Muscle layer of duodenum (tissue), 2 donors: ENCODE results near the gene DGKI.

Source experiments
- H3K27ac ChIP-seq: one replicate; pipeline ENCODE4 v1.7.0; 2013; ENCODE audit warnings: mild to moderate bottlenecking, low read length
- H3K27me3 ChIP-seq: one replicate; pipeline ENCODE4 v1.7.0; 2013; ENCODE audit warnings: low read depth, mild to moderate bottlenecking, control low read depth, low read length
- H3K36me3 ChIP-seq, 2 donors: one replicate each; pipeline ENCODE4 v1.7.0; 2013; ENCODE audit warnings: low read length in 2 of 2, control low read depth in 1 of 2, mild to moderate bottlenecking in 1 of 2; ENCODE audit not compliant: insufficient read depth in 2 of 2, control insufficient read depth in 1 of 2
- H3K4me1 ChIP-seq, 2 donors: one replicate each; pipeline ENCODE4 v1.7.0; 2013; ENCODE audit warnings: low read length in 2 of 2, mild to moderate bottlenecking in 2 of 2, control low read depth in 1 of 2, moderate library complexity in 1 of 2; ENCODE audit not compliant: insufficient read depth in 2 of 2, control insufficient read depth in 1 of 2
- H3K4me3 ChIP-seq, 2 donors: one replicate each; pipeline ENCODE4 v1.7.0; 2013; ENCODE audit warnings: low read length in 2 of 2, low read depth in 1 of 2, mild to moderate bottlenecking in 1 of 2
- H3K9me3 ChIP-seq, 2 donors: one replicate each; pipeline ENCODE4 v1.7.0; 2013; ENCODE audit warnings: low read length in 2 of 2, control low read depth in 1 of 2, mild to moderate bottlenecking in 1 of 2; ENCODE audit not compliant: control insufficient read depth in 1 of 2
- donor health status: healthy.

The DGKI gene

DNA sequence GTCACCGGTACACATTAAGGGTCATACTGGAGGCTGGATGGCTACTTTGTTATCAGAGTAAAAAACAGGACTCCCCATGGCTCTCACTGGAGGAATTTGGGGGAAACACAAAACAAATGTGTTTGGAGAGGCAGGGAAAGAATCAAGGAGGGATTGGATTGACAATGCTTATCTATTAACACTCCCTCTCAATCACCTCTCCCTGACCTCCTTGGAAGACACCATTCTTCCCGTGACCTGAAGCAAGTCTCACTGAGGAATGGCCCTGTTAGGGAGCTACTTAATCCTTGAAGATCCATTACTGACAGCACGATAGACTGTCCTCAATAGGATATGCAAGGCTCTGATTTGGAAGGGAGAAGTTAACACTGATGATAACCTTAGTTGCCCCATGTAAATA, 261.2 kb downstream of the DGKI start:
- no peaks in the 10 kb centered on the region for H3K9me3 ChIP-seq
- no peaks in the 10 kb centered on the region for H3K4me1 ChIP-seq
- no peak overlapping the region for H3K4me3 ChIP-seq
- no peaks in the 10 kb centered on the region for H3K27me3 ChIP-seq
- H3K36me3 ChIP-seq: no peaks in the 10 kb centered on the region
- no peak overlapping the region for H3K27ac ChIP-seq

DNA sequence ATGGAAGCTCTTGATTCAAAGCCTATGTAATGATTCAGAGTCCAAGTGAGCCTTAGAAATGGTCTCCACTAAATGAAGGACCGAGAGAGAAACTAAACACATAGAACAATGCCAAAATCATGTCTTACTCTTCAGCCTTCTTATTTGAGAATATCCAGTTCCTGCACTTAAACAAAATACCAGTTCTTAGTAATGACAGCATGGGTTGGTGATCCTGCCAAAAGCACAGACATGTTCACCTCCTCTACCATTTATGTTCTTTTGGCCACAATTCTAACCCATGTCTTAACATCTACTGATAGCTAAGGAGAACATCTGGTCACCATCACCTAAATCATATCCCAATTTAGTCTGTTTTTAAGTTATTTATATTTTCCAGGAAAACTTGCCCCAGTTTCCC, 263.6 kb downstream of the DGKI start:
- H3K36me3 ChIP-seq: no peaks in the 10 kb centered on the region
- no peaks in the 10 kb centered on the region for H3K27me3 ChIP-seq
- no peak overlapping the region for H3K4me3 ChIP-seq
- no peaks in the 10 kb centered on the region for H3K4me1 ChIP-seq
- no peaks in the 10 kb centered on the region for H3K9me3 ChIP-seq
- no peak overlapping the region for H3K27ac ChIP-seq

DNA sequence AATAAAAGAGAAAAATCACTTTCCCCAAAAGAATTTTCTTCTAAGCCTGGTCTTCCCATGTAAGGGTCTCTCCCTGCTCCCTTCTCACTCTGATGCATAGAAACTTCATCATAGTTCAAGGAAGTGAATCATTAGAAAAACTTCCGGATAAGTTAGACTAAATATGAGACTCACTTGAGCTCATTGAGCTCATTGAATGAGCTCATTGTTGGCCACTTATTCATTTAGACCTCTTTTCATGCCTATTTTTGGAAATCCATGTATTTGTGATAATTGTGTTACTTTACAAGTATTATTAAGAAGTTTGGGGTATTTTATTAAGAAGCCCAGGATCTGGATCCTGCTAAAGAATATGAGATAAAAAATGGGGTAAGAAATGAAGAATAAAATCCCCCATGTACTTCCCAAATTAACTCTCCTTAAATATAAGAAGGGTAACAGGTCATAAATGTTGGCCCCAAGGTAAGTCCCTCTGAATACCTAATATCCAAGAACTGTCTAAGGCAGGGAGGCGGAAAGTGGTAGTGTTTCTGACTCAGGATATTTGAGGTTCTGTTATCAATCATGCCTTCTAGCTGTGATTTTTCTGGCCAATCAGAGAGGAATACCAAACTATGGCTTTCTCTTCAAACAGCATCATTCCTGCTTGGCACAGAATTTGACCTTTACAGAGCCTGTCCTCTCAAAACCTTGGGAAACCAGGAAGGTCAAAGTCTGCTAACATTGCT, 266.7 kb downstream of the DGKI start:
- Histone ChIP-seq H3K4me3 (no peak overlapping the region), H3K4me1 (no peaks in the 10 kb centered on the region), H3K9me3 (no peaks in the 10 kb centered on the region), H3K36me3 (no peaks in the 10 kb centered on the region), H3K27me3 (no peaks in the 10 kb centered on the region), H3K27ac (no peak overlapping the region)

DNA sequence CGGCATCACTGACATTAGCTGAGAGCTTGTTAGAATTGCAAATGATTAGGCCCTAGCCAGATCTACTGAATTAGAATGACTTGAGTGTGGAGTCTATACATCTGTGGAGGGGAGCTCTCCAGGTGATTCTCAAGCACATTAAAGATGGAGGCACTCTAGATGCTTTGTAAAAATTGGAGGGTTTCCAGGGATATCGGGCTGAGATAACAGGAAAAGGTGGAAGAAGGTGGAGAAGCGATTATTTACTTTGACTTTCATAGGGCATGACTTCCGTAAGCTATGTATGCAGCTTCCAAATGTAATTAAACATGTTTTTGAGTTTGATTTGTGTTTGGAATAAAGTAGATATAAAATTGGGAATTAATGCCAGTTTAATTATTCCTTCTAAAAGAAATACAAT, 268.2 kb downstream of the DGKI start:
- H3K36me3 ChIP-seq: no peaks in the 10 kb centered on the region

DNA sequence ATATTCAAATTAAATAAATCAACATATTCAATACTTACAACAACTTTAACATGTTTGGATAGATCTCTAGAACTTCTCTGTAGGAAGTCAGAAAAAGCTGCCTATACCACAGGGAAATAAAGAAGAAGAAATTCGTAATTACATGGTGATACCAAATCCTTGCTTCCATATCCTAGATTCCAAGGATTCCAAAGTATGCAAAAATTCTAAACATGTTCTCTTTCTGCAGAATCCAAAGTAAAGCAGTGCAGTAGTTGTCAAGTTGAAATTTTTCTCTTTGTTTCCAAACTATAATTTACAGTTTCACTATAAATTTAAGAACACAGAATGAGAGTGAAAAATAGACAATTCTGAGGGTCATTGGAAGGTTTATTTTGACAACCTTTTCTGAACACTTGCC, 269.6 kb downstream of the DGKI start:
- no peaks in the 10 kb centered on the region for H3K27me3 ChIP-seq
- no peak overlapping the region for H3K4me3 ChIP-seq
- no peaks in the 10 kb centered on the region for H3K9me3 ChIP-seq
- no peaks in the 10 kb centered on the region for H3K36me3 ChIP-seq
- no peak overlapping the region for H3K27ac ChIP-seq
- no peaks in the 10 kb centered on the region for H3K4me1 ChIP-seq

More for the DNA sequence above, 268.2 kb downstream of the DGKI start:
- no peaks in the 10 kb centered on the region for H3K9me3 ChIP-seq
- H3K4me1 ChIP-seq: no peaks in the 10 kb centered on the region
- no peaks in the 10 kb centered on the region for H3K27me3 ChIP-seq
- no peak overlapping the region for H3K4me3 ChIP-seq
- no peak overlapping the region for H3K27ac ChIP-seq

DNA sequence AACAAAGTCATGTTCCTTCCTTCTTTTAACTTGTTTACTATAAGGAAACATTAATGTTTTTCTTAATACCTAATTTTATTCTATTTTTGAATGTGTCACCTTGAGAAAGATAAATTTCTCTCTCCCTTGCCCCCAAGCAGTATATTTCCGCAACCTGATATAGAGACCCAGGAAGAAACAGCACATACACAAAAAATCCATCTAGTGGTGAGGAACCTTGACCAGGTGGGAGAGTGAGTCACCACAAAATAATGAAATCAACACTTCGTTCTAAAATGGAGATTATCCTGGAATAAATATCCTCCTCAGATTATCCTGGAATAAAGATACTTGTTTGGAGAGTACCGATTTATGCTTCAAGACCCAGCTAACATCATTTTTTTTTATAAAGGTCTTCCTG, 270.3 kb downstream of the DGKI start:
- H3K4me3 ChIP-seq: no peak overlapping the region
- no peaks in the 10 kb centered on the region for H3K27me3 ChIP-seq
- H3K36me3 ChIP-seq: no peaks in the 10 kb centered on the region
- no peaks in the 10 kb centered on the region for H3K4me1 ChIP-seq
- H3K9me3 ChIP-seq: no peaks in the 10 kb centered on the region
- no peak overlapping the region for H3K27ac ChIP-seq

DNA sequence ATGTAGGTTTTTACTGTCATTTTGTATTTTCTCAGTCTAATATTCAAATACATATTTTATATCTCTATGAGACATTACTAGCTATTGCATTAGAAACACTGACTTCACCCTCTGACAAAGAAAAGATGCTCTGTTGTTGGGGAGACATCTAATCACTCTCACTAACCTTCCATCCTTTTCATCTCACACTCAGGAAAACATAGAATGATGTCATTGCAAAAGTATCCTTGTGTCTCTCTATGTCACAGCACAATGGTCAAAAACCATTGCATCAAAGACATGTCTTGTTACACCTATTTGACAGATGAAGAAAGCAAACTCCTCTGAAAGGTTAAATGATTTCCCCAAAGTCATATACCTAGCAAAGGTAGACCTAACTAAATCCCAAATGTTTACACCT, 272.0 kb downstream of the DGKI start:
- H3K36me3 ChIP-seq: no peaks in the 10 kb centered on the region
- no peak overlapping the region for H3K27ac ChIP-seq
- no peaks in the 10 kb centered on the region for H3K4me1 ChIP-seq
- H3K9me3 ChIP-seq: no peaks in the 10 kb centered on the region
- no peaks in the 10 kb centered on the region for H3K27me3 ChIP-seq
- no peak overlapping the region for H3K4me3 ChIP-seq

DNA sequence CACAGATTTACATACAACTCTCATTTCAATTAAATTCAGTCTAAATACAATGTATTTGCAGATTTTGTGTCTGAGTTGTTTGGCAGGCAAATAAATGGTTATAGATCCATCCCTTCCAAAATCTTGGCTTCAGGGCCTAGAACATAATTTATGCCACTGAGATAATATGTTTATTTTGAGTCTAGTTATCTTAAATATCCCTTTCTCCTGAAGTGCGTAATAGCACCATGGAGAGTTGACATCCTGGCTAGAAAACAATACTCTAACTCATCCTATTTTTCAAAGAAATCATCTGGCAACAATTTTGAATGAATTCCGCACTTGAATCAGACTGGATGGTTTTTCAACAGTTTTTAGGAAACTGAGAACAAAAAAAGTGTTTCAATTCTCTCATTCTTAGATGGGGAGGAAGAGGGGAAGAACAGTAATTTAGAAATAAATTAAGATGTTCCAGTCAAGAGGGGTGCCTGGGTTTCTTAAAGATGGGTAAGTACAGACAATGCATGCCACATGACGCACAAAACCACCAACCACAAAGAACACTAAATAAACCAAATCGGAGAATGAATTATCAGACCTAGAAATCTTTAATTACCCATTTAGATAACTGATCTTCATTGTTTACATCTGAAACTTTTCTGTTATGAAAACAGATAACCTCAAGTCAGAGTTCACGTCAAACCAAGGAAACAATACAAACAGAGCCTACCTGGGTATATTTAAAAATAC, 274.6 kb downstream of the DGKI start:
- no peaks in the 10 kb centered on the region for H3K36me3 ChIP-seq
- no peak overlapping the region for H3K4me3 ChIP-seq
- H3K9me3 ChIP-seq: no peaks in the 10 kb centered on the region
- no peak overlapping the region for H3K27ac ChIP-seq
- no peaks in the 10 kb centered on the region for H3K27me3 ChIP-seq
- H3K4me1 ChIP-seq: no peaks in the 10 kb centered on the region

DNA sequence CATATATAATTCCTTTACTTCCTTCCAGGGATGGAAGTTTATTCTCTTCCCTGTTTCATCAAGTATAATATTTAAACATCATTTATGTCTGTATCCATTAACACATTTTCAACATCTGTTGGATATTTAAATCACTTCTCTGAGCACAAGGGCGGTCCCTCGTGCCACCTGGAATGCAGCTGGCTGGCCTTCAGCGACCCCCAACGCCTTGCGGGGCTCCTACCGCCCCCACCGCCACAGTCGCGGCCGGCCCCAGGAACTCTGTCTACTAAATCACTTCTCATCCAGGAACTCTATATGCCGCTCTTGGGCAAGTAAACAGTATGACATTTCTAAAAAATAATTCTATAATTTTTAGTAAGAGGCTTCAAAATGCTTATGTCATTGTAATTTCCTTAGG, 282.1 kb downstream of the DGKI start:
- no peak overlapping the region for H3K4me3 ChIP-seq
- H3K27ac ChIP-seq: no peak overlapping the region
- H3K9me3 ChIP-seq: no peaks in the 10 kb centered on the region
- H3K27me3 ChIP-seq: no peaks in the 10 kb centered on the region
- no peaks in the 10 kb centered on the region for H3K4me1 ChIP-seq
- no peaks in the 10 kb centered on the region for H3K36me3 ChIP-seq

DNA sequence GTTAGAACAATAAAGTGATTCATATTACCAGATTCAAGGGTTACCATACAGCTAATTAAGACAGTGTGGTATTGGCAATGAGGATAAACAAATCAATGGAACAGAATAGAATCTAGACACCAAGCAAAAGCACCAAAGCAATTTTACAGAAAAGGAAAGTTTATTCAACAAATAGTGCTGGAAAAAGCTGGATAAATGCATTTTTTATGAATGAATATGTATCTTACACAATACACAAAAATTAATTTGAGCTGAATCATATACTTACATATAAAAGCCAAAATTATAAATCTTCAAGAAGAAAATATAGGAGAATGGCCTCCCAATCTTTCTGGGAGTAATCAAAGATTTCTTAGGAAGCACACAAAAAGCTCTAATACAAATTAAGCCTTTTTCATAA, 282.8 kb downstream of the DGKI start:
- Histone ChIP-seq H3K4me1 (no peaks in the 10 kb centered on the region), H3K36me3 (no peaks in the 10 kb centered on the region), H3K27ac (no peak overlapping the region), H3K4me3 (no peak overlapping the region), H3K27me3 (no peaks in the 10 kb centered on the region), H3K9me3 (no peaks in the 10 kb centered on the region)

DNA sequence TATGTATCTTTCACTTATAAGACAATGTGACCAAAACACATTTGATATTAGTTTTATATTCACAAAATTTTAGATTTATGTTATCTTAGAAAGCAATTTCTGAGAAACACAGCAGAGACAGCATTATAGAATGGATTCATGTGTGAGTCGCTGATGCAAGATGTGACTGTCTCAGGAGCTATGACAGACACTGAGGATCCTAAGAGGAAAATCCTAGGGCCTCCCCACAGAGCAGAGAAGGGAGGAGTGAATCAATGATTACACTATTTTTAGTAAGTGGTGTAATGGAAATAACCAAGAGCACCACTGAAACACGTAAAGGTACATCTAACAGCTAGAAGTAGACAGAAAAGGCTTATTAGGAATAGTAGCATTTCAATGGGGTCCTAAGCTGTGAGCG, 299.3 kb downstream of the DGKI start:
- H3K36me3 ChIP-seq: no peaks in the 10 kb centered on the region
- no peak overlapping the region for H3K27ac ChIP-seq
- H3K9me3 ChIP-seq: no peaks in the 10 kb centered on the region
- no peaks in the 10 kb centered on the region for H3K27me3 ChIP-seq
- H3K4me1 ChIP-seq: no peaks in the 10 kb centered on the region
- no peak overlapping the region for H3K4me3 ChIP-seq

DNA sequence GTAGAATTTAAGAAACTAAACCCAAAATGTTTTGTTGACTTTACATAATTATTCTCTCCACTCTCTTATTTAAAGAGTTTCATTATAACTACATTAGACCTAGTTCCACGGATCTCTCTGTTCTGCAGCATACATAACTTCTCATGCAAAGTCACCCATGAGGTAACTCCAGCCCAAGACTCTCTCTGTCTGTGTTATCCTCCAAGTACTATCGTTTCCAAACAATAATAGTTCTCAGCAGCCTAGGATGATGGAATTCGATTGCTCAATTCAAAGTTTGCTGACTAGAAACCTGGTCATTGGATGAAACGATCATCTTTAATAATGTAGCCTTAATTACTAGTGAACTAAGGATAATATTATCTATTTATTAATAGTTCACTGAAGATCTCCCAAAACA, 300.1 kb downstream of the DGKI start:
- Histone ChIP-seq H3K4me3 (no peak overlapping the region), H3K27ac (no peak overlapping the region), H3K9me3 (no peaks in the 10 kb centered on the region), H3K36me3 (no peaks in the 10 kb centered on the region), H3K4me1 (no peaks in the 10 kb centered on the region), H3K27me3 (no peaks in the 10 kb centered on the region)
